ENCODE measurements around the gene SMIM26.
A peak's percentile ranks its signal among the peaks of the same experiment; 100 is the strongest.
"Not testable (repeated sequence)": the region's sequence is repeated elsewhere in the genome, so short reads cannot be mapped to it uniquely, and the experiment has no call there.

Gene SMIM26

DNA sequence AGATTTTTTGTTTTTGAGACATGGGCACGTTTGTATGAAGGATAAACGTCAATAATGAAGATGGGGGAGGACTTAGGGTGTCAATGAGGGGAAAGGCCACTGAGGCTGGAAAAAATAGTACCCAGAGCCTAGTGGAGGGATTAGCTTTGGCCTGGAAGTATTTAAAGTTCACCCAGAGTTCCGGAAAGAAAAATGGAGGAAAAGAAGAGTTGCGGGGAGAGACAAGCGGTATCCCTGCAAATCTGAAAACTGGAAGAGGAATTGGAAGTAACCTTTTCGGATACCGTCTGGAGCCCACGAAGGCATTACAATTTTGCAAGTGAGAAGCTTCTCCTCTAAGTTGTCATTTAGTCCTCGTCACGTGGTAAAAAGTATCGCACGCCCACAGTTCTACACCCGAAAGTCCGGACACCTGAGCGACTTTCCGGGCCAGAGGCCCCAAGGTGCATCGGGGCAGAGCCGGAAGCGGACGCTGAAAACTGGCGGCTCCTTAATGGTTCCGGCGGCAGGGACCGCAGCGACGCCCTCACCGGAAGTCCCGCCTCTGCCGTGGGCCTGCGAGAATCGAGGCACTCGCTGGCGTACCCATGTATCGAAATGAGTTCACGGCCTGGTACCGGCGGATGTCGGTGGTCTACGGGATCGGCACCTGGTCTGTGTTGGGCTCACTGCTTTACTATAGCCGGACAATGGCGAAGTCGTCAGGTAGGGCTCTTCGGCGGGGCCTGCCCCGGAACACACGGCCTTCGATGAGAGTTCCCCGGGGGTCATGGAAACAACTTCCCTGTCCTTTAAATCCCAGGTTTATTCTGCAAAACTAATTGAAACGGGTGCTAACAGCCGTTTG, at the start of gene SMIM26:
Gene SMIM26 (plus strand): TSS at position 541 of the 847 bp plus-strand sequence. CDS start 47 bp downstream, at position 588.
- DNase-seq (ENCODE audit: low read depth) = peak; percentile 86

GRCh38 chr20:18522066-18522465, 45.2 kb upstream of the SMIM26 start:
- not testable (repeated sequence) for DNase-seq (ENCODE audit: low read depth)

DNA sequence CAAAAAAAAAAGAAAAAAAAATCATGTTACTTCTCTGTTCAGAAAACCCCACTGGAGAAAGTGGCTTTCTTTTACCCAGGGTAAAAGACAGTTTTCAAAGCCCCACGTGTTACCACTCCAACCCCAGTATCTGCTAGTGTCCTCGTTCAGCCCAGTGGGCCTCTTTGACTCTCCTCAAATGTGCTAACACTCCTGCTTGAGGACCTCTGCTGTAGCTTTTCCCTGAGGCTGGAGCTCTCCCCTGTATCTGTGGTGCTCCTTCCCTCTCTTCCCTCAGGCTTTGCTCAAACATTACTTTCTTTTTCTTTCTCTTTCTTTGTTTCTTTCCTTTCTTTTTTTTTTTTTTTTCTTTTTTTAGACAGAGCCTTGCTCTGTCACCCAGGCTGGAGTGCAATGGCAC, 44.2 kb upstream of the SMIM26 start:
- DNase-seq (ENCODE audit: low read depth) = no peak

DNA sequence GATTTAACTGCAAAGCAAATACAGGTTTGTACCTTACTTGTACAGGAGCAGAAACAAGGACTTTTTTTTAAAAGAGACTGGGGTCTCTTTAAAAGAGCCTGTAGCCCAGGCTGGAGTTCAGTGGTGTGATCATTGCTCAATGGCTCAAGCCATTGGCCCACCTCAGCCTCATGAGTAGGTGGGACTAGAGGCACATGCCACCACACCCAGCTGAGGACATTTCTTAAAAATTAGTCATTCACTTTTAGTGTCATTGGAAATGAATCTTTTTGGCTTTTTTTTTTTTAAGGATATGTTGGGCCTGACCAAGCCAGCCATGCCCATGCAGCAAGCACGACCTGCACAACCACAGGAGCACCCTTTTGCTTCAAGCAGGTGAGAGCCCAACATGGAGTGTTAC, 42.6 kb upstream of the SMIM26 start:
- DNase-seq (ENCODE audit: low read depth) = no peak

DNA sequence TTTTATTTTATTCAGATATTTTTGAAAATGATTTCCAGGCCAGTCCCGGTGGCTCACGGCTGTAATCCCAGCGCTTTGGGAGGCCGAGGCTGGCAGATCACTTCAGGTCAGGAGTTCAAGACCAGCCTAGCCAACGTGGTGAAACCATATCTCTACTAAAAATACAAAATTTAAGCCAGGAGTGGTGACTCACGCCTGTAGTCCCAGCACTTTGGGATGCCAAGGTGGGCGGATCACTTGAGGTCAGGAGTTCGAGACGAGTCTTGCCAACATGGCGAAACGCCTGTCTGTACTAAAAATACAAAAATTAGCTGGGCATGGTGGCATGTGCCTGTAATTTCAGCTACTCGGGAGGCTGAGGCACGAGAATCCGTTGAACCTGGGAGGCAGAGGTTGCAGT, 40.5 kb upstream of the SMIM26 start:
- DNase-seq (ENCODE audit: low read depth) = not testable (repeated sequence)

DNA sequence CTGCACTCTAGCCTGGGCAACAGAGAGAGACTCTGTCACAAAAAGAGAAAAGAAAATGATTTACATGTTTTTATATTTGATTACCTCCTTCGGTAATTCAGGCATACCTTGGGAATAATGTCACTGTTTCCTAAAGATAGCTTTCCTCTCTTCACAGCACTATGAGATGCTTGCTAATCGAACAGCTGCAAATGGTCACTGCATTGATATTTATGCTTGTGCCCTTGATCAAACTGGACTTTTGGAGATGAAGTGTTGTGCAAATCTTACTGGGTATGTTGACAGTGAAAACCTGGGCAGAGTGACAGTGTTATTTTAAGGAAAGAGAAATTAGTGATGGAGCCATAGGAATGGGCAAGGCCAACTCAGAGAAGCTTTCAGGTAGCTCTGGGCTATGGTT, 39.9 kb upstream of the SMIM26 start:
- DNase-seq (ENCODE audit: low read depth) = no peak

- DNase-seq (ENCODE audit: low read depth) = no peak
Measured at GRCh38 chr20:18527836-18528235, 39.4 kb upstream of the SMIM26 start.

- no peak for DNase-seq (ENCODE audit: low read depth)
Measured at GRCh38 chr20:18529041-18529440, 38.2 kb upstream of the SMIM26 start.

DNA sequence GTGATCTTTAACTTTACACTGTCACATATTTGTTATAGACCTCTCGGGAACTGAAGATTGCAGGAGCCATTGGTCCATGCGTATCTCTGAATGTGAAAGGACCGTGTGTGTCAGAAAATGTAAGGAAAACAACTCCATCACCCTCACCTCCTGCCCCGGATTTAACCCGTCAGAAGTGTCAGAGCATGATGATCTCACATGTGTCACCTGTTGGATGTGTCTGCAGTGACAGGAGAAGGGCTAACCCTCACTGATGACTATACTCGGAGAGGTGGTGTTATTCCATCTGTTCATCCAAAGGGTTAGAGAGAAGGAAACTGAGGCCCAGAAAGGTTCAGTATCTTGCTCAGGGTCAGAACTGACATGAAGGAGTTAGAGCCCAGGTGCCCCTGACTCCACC, 34.6 kb upstream of the SMIM26 start:
- DNase-seq (ENCODE audit: low read depth) = no peak

GRCh38 chr20:18533491-18533890, 33.7 kb upstream of the SMIM26 start:
- no peak for DNase-seq (ENCODE audit: low read depth)

DNA sequence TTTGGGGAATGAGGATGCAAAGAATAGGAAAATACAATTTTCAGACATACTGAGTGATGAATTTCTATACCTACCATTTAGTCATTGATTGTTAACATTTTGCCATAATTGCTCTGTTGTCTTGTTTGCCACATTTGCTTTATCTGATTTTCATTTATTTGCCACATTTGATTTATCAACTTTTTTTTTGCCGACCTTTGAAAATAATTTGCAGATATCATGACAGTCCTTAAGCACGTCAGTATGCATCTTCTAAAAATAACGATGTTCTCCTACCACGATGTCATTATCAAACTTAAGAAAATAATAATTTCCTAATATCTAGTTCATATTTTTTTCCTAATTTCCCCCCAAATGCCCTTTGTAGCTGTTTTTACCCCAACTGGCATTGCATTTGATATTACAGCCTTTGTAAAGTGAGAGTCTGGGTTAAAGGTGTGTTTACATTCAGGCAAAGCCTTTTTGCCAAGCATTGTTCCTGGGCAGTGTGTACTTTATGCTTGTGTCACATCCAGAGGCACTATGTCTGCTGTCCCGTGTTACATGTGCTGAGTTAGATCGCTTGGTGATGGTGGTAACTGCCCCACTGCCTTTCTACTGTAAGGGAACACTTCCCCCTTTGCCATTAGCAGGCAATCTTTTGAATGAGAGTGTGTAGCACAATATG, 33.1 kb upstream of the SMIM26 start:
- no peak for DNase-seq (ENCODE audit: low read depth)

- no peak for DNase-seq (ENCODE audit: low read depth)
Measured at GRCh38 chr20:18537651-18538050, 29.6 kb upstream of the SMIM26 start.

DNA sequence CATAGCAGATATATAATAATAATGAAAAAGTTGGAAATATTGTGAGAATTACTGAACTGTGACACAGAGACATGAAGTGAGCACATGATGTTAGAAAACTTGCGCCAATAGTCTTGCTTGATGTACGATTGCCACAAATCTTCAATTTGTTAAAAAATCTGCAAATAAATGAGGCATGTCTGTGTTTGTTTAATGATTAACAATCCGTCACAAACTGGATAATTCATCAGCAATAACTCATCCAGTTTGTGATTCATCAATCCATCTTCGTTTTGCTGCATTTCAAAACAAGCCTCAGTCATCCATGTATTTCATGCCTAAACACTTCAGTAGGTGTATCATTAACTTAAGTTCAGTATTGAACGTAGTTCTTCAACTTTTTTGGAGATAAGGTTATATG, 25.5 kb upstream of the SMIM26 start:
- DNase-seq (ENCODE audit: low read depth) = no peak

- DNase-seq (ENCODE audit: low read depth) = no peak
Measured at GRCh38 chr20:18543216-18543615, 24.0 kb upstream of the SMIM26 start.

- no peak for DNase-seq (ENCODE audit: low read depth)
Measured at GRCh38 chr20:18543932-18544331, 23.3 kb upstream of the SMIM26 start.

DNA sequence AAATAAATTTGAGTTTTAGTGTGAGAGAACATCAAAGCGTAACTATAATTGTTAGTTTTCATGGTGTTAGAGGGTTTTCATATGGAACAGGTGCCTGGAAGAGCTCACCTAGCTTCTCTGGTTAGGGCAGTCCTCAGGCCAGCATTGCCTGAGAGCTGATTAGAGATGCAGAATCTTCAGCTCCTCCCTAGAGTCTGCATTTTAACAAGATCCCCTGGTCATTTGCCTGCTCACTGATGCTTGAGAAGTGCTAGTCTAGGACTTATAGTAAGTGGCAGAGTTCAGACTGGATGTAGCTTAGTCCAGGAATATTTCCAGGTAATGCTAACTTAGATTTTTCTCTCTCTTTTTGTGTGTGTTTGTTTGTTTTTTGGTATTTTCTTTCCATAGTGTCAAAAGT, 21.7 kb upstream of the SMIM26 start:
- no peak for DNase-seq (ENCODE audit: low read depth)

DNA sequence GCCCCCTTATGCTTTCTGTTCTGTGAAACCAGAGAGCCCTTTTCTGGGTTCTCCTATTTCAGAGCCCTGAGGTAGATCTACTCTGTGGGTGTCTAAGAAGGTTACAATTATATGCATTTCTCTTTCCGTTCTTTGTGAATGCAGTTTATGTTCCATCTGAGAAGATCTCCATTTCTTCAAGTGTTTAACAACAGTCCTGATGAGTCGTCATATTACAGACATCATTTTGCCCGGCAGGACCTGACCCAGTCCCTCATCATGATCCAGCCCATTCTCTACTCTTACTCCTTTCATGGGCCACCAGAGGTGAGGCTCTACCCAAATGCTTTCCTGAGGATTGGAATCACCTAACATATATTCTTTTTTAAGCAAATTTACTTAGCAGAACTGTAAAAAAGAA, 18.8 kb upstream of the SMIM26 start:
- DNase-seq (ENCODE audit: low read depth) = no peak

DNA sequence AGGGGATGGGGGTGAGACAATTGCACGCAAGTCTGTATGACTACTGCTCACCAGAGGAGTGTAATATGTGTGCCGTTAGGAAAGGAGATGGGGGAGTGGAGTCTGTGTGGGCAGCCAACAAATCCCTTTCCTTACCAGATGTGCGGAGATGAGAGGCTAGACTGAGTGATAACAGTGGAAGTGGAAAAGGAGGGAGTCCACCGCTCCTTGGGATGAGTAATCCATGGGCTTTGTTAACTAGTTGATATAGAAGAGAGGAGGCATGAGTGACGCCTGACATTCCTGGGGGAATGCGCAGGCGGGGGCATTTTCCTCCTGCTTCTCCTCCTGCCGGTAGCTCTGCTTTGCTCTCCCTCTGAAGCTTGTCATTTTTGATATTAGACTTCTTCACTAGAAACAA, 13.5 kb upstream of the SMIM26 start:
- DNase-seq (ENCODE audit: low read depth) = no peak

GRCh38 chr20:18567739-18568091, 483 bp downstream of the SMIM26 start:
- DNase-seq (ENCODE audit: low read depth) = no peak

DNA sequence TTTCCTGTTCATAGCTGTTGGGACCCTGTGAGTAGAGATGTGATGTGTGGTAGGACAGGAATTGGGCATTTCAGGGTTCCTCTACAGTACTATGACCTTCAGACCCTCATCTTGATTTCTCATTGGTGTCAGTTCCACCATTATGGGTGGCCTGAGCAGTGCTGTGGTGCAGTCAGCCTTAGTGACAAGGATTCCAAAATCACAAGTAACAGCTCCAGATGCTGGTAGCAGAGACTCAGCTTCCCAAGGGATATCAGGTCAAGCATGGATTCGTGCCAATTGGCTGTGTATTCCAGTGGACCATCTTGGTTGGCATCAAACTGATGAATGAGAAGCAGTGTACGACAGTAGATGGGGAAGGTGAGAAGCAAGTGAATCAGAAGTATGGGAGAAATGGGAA, 3.8 kb downstream of the SMIM26 start:
- no peak for DNase-seq (ENCODE audit: low read depth)

- DNase-seq (ENCODE audit: low read depth) = no peak
Measured at GRCh38 chr20:18571578-18571977, 4.3 kb downstream of the SMIM26 start.

- no peak for DNase-seq (ENCODE audit: low read depth)
Measured at GRCh38 chr20:18577942-18578341, 10.7 kb downstream of the SMIM26 start.

GRCh38 chr20:18578581-18578980, 11.3 kb downstream of the SMIM26 start:
- no peak for DNase-seq (ENCODE audit: low read depth)

DNA sequence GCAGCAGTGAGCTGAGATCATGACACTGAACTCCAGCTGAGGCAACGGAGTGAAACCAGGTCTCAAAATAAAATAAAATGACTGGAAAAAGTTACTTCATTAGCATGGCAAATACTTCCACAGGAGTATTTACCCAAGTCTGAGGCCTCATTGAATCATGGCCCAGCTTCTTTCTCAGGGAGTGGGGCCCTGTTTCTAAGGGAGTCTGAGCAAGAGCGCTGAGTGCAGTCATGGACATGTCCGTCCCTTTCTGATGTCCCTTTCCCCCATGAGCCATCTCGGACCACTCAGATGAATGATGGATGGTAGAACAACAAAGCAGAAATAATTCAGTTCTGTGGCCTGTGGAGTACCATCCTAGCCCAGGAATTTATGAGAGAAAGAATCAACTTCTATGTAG, 12.8 kb downstream of the SMIM26 start:
- DNase-seq (ENCODE audit: low read depth) = no peak

All from stimulated activated CD8-positive, alpha-beta memory T cell treated with anti-CD3 and anti-CD28 coated beads, Interleukin-15, amount 100 ng/mL, for 24 hours (primary cell).